Common myeloid progenitor, CD34-positive (primary cell): Measurements from ENCODE around the gene LATS2.

Experiments
- CTCF ChIA-PET: fragments of 350-600 bp; sonication (Branson Sonifier 250); formaldehyde crosslinking; loops from one replicate; lab custom pipeline; 2021; ENCODE audit warnings: antibody characterized with exemption; lab: Charles Lee
- POLR2A ChIA-PET: fragments of 350-600 bp; sonication (Branson Sonifier 250); formaldehyde crosslinking; loops from one replicate; lab custom pipeline; 2021; ENCODE audit warnings: antibody characterized with exemption; lab: Charles Lee
- DNase-seq, 3 donors: peaks; one replicate each; pipeline versions ENCODE4 v3.0.0 to v3.0.0-alpha.2; 2013
- H3K27ac ChIP-seq, 2 experiments: 1 replicate in 1 of 2; 2 replicates in 1 of 2; pipeline ENCODE4 v1.7.0; 2013; ENCODE audit warnings: inconsistent platforms in 2 of 2, low read length in 2 of 2, mild to moderate bottlenecking in 2 of 2, low read depth in 1 of 2, moderate library complexity in 1 of 2; ENCODE audit not compliant: severe bottlenecking in 2 of 2, insufficient read depth in 1 of 2, poor library complexity in 1 of 2
- H3K27me3 ChIP-seq, 5 experiments: replicated peaks in 2 of 5; 1 replicate in 3 of 5; 2 replicates in 2 of 5; pipeline versions ENCODE4 v1.6.1 to v1.7.0; 2013; ENCODE audit warnings: low read length in 4 of 5, mild to moderate bottlenecking in 2 of 5, moderate library complexity in 2 of 5, inconsistent platforms in 1 of 5; ENCODE audit not compliant: insufficient read depth in 5 of 5, control insufficient read depth in 4 of 5
- H3K36me3 ChIP-seq, 4 experiments: 1 replicate in 2 of 4; 2 replicates in 2 of 4; pipeline versions ENCODE4 v1.6.1 to v1.7.0; 2013; ENCODE audit warnings: low read length in 3 of 4, control low read depth in 1 of 4, mild to moderate bottlenecking in 1 of 4; ENCODE audit not compliant: control insufficient read depth in 4 of 4, insufficient read depth in 4 of 4
- H3K4me1 ChIP-seq, 4 experiments: 1 replicate in 3 of 4; 2 replicates in 1 of 4; pipeline versions ENCODE4 v1.6.1 to v1.7.1; 2013; ENCODE audit warnings: low read length in 3 of 4, mild to moderate bottlenecking in 3 of 4, control low read depth in 1 of 4, inconsistent platforms in 1 of 4, moderate library complexity in 1 of 4; ENCODE audit not compliant: control insufficient read depth in 4 of 4, insufficient read depth in 4 of 4; ENCODE audit errors: control extremely low read depth in 1 of 4
- H3K4me3 ChIP-seq, 7 experiments: 1 replicate in 4 of 7; 2 replicates in 3 of 7; pipeline versions ENCODE4 v1.5.1 to v1.7.0; 2013; ENCODE audit warnings: mild to moderate bottlenecking in 7 of 7, low read length in 6 of 7, moderate library complexity in 6 of 7, inconsistent platforms in 2 of 7, low read depth in 2 of 7, control low read depth in 1 of 7; ENCODE audit not compliant: insufficient read depth in 4 of 7, control insufficient read depth in 1 of 7; ENCODE audit errors: extremely low read depth in 1 of 7
- H3K9me3 ChIP-seq, 5 experiments: 1 replicate in 4 of 5; 2 replicates in 1 of 5; pipeline versions ENCODE4 v1.6.1 to v1.7.1; 2013; ENCODE audit warnings: low read length in 4 of 5, mild to moderate bottlenecking in 2 of 5, inconsistent platforms in 1 of 5, low read depth in 1 of 5, moderate library complexity in 1 of 5; ENCODE audit not compliant: control insufficient read depth in 4 of 5, insufficient read depth in 2 of 5; ENCODE audit errors: control extremely low read depth in 1 of 5
- WGBS: methylation state at CpG from one replicate; pipeline ENCODE4 v1.1.5; 2013; ENCODE audit not compliant: insufficient coverage; 5-methylcytosine and 5-hydroxymethylcytosine counted together

LATS2 gene

GRCh38 chr13:21000647-21001046 lies 60.7 kb downstream of the LATS2 start:
- ChIA-PET POLR2A (no interaction called here), CTCF (no interaction called here)
- no peak overlapping the region for H3K4me3 ChIP-seq
- peaks cover 0 to 11% (median 8%) of the 10 kb centered on the region in 4 experiments for H3K4me1 ChIP-seq
- H3K9me3 ChIP-seq, result peaks cover 0 to 3% (median 2%) of the 10 kb centered on the region in 5 experiments
- peaks cover 0 to 48% (median 13%) of the 10 kb centered on the region in 4 experiments for H3K36me3 ChIP-seq
- no peak overlapping the region for H3K27ac ChIP-seq
- H3K27me3 ChIP-seq, result no peaks in the 10 kb centered on the region
- no peak for DNase-seq
- no CpG with 5 or more reads among the region's 1 CpG for WGBS

DNA sequence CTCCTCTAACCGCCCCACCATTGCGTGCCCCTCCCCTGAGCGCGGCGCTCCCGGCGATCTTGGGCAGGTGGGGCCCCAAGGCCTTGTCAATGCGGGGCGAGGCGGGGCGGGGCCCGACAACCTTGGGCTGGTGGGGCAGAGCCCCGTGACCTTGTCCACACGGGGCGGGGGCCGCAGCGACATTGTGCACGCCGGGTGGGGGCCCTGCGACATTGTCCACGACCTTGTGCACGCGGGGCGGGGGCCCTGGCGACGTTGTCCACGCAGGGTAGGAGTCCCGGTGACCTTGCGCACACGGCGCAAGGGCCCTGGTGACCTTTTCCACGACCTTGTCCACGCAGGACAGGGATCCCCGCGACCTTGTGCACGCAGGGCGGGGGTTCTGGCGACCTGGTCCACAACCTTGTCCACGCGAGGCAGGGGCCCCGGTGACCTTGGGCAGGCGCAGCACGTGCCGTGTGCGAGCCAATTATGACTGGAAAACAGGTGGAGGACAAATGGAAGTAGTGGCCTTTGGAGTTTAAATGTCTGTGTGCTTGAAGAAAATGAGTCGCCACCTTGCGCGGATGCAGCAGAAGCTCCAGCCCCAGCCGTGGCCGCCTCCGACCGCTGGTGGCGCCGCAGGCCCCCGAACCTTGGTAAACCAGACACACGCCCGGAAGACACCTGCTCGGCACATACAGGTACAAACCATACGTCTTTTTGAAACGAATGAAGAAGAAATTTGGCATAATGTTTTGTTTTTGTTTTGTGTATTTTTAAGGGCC lies 62.6 kb downstream of the LATS2 start:
- ChIA-PET POLR2A (no interaction called here), CTCF (interaction anchor here (1.6 kb wide), 1 partner anchor 9 kb away, joined by 3 read pairs; no protein-coding TSS in a partner anchor)
- H3K9me3 ChIP-seq, result peaks cover 0 to 3% (median 2%) of the 10 kb centered on the region in 5 experiments
- H3K27ac ChIP-seq, result no peak overlapping the region
- H3K4me3 ChIP-seq, result no peak overlapping the region
- 97% methylated on average over 59 of the region's 60 CpGs for WGBS
- H3K4me1 ChIP-seq, result no peaks in the 10 kb centered on the region
- DNase-seq, result no peak
- no peaks in the 10 kb centered on the region for H3K27me3 ChIP-seq
- H3K36me3 ChIP-seq, result peaks cover 0 to 58% (median 15%) of the 10 kb centered on the region in 4 experiments

GRCh38 chr13:20997301-20998161 lies 63.9 kb downstream of the LATS2 start:
- Histone ChIP-seq H3K27ac (no peak overlapping the region), H3K27me3 (no peaks in the 10 kb centered on the region), H3K4me3 (no peak overlapping the region), H3K9me3 (peaks cover 0 to 3% (median 2%) of the 10 kb centered on the region in 5 experiments), H3K4me1 (no peaks in the 10 kb centered on the region), H3K36me3 (peaks cover 0 to 67% (median 17%) of the 10 kb centered on the region in 4 experiments)
- ChIA-PET POLR2A (interaction anchor here (0.9 kb wide), 1 partner anchor 11 kb away, joined by 4 read pairs; no protein-coding TSS in a partner anchor), CTCF (interaction anchor here (1.3 to 2.6 kb wide), 3 partner anchors 8 to 38 kb away, joined by 3 to 13 read pairs (median 3); no protein-coding TSS in a partner anchor)
- over 99% methylated on average over 13 of the region's 14 CpGs for WGBS
- DNase-seq, result no peak

DNA sequence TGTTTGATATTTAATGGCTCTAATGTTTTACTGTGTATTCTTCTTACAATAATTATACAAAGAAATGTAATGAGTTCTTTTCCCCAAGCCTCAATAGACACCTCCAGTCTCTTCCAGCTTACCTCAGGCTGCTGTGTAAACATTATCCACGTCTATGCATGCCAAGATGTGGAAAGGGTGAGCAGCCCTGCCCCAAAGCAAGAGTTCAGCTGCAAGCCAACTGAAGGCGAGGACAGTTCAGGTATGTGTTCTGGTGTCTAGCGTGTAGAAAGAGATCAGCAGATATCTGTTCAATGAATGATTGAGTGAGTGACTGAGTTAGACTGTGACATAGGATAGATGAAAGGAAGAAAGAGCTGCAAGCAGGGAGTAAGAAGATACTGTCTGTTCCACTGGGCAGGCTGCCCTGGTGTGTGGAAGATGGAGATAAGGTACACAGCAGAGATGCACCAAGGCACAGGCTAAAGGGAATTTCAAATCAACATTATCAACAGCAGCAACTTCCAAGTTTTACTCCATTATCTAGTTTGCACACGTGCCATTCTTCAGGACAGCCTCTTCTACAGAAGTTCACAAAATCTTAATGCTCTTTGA lies 66.0 kb downstream of the LATS2 start:
- no peak for DNase-seq
- no peaks in the 10 kb centered on the region for H3K27me3 ChIP-seq
- H3K9me3 ChIP-seq, result no peaks in the 10 kb centered on the region
- 94% methylated on average over 3 of the region's 4 CpGs for WGBS
- no peak overlapping the region for H3K4me3 ChIP-seq
- no peaks in the 10 kb centered on the region for H3K4me1 ChIP-seq
- no peak overlapping the region for H3K27ac ChIP-seq
- POLR2A ChIA-PET, result no interaction called here
- CTCF ChIA-PET, result interaction anchor here (0.6 to 2.0 kb wide), 5 partner anchors 20 to 52 kb away, joined by 3 to 6 read pairs (median 5); no protein-coding TSS in a partner anchor
- peaks cover 5 to 84% (median 29%) of the 10 kb centered on the region in 4 experiments for H3K36me3 ChIP-seq

GRCh38 chr13:20994441-20994821 lies 67.0 kb downstream of the LATS2 start:
- ChIA-PET CTCF (interaction anchor here (1.0 to 2.0 kb wide), 3 partner anchors 13 to 51 kb away, joined by 3 to 5 read pairs (median 5); no protein-coding TSS in a partner anchor), POLR2A (no interaction called here)
- no peak for DNase-seq
- Histone ChIP-seq H3K27ac (no peak overlapping the region), H3K27me3 (no peaks in the 10 kb centered on the region), H3K4me1 (no peaks in the 10 kb centered on the region), H3K36me3 (peaks cover 9 to 91% (median 38%) of the 10 kb centered on the region in 4 experiments), H3K4me3 (no peak overlapping the region), H3K9me3 (no peaks in the 10 kb centered on the region)
- WGBS, result 100% methylated on average over 5 of the region's 7 CpGs

DNA sequence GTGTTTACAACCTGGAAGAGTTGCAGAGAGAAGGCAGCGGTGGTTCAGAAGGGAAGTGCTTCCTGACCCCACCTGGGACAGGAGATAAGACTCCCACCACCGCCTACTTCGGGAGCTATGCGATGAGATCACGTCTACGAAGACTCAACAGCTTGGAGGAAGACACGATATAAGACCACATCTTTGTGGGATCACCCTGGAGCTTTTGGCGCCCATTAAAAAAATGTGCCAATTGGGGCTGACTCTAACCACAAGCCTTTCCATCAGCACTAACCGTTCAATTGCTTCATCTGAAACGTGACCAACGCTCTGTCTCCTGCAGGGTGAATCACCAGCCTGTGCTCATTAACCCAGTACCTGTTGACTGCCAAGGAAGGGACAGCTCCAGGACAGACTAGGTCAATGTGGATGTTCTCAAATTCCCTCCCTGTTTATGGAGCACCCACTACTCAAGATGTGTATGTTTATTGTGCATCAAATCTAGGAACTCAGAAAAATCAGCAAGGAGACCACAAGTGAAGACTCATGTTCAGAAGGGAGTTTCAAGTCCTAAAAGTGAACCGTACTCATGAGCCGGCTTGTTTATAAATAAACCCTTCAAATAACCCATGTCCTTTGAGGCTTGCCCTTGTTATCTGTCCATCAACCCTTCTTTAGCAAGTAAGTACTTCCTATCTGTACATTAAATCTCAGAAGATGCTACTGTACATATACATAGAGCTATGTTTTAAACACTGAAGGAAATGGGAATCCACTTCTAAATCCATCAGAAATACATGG lies 67.5 kb downstream of the LATS2 start:
- peak overlapping the region in 1 of 2 experiments; percentile 11 for H3K27ac ChIP-seq
- CTCF ChIA-PET, result interaction anchor here (1.0 to 1.5 kb wide), 2 partner anchors 12 to 18 kb away, joined by 3 to 5 read pairs; no protein-coding TSS in a partner anchor
- POLR2A ChIA-PET, result interaction anchor here (0.5 kb wide), 1 partner anchor 225 kb away, joined by 3 read pairs; no protein-coding TSS in a partner anchor

More for the DNA sequence above, 67.5 kb downstream of the LATS2 start:
- H3K36me3 ChIP-seq, result peaks cover 9 to 91% (median 41%) of the 10 kb centered on the region in 4 experiments
- WGBS, result 74% methylated on average over 13 of the region's 13 CpGs
- peak overlapping the region in 1 of 7 experiments; percentile 4 for H3K4me3 ChIP-seq
- no peaks in the 10 kb centered on the region for H3K9me3 ChIP-seq
- H3K4me1 ChIP-seq, result no peaks in the 10 kb centered on the region
- H3K27me3 ChIP-seq, result no peaks in the 10 kb centered on the region
- DNase-seq, result peak; percentile 7 to 55 (median 51)
